GM21360 (cell line): ENCODE data around the gene NRXN2.

Experiments used
- ATAC-seq: cut with Tn5 transposase; IDR thresholded peaks from one replicate; pipeline ENCODE4 v1.9.1; 2021; ENCODE audit warnings: mild to moderate bottlenecking, moderate library complexity; ENCODE audit not compliant: unreplicated experiment

Gene NRXN2

GRCh38 chr11:64723117-64723906 is at the start of gene NRXN2:
Gene NRXN2 (minus strand): TSS chr11:64723197. CDS start chr11:64713699, 9,498 bp downstream.
- ATAC-seq = peak; percentile 68

DNA sequence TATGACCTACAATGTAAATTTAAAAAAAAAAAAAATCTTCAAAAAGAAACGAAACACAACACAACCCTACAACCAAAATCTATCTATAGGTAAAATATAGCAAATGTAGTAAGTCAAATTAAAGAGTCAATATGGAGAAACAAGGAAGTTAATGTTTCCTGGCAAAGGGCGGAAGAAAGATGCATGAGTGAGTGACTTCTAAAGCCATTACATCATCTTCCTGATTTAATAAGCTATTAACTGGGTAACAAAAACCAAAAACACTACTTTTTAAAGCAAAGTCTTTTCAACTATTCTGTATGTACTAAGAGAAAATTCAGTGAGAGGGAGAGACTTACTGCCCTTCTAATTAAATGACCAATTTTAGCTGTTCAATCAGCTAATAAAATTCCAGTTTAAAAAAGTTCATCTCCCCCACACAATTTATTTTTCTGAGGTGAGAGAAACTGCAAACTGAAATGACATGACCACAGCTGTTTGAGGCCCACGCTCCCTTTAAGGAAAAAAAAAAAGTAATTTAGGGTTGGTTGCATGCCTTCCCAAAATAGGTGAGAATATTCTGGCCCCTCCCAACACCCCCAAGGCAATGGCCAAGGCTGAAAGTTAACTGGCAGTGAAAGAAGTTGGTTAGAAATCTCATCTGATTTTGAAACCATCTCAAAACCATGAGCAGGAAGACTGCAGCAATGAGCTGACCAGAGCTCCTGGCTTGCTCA is 49.5 kb upstream of the NRXN2 start:
- no peak for ATAC-seq

- no peak for ATAC-seq
Measured at GRCh38 chr11:64771861-64772260, 48.9 kb upstream of the NRXN2 start.

- ATAC-seq = no peak
Measured at GRCh38 chr11:64770120-64770519, 47.1 kb upstream of the NRXN2 start.

GRCh38 chr11:64769283-64769682 is 46.3 kb upstream of the NRXN2 start:
- no peak for ATAC-seq

DNA sequence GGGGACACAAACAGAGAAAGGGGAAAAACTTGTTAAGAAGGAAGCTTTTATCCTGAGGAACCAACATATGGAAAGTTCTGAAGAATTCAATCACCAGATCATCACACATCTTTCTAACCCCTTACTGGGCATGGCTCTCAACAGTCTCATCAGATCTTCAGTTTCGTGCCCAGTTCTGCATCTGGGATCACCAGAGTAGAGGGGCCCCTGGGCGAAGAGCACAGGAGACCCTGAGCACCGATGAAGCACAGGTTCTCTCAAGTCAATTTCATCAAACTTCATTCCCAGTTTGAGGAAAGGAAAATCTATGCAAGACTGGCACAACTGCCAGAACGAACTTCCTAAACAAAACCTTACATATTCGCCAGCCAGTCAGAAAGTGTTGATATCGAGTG is 45.3 kb upstream of the NRXN2 start:
- no peak for ATAC-seq

- ATAC-seq = no peak
Measured at GRCh38 chr11:64767344-64768299, 44.6 kb upstream of the NRXN2 start.

GRCh38 chr11:64766881-64767280 is 43.9 kb upstream of the NRXN2 start:
- ATAC-seq = no peak

DNA sequence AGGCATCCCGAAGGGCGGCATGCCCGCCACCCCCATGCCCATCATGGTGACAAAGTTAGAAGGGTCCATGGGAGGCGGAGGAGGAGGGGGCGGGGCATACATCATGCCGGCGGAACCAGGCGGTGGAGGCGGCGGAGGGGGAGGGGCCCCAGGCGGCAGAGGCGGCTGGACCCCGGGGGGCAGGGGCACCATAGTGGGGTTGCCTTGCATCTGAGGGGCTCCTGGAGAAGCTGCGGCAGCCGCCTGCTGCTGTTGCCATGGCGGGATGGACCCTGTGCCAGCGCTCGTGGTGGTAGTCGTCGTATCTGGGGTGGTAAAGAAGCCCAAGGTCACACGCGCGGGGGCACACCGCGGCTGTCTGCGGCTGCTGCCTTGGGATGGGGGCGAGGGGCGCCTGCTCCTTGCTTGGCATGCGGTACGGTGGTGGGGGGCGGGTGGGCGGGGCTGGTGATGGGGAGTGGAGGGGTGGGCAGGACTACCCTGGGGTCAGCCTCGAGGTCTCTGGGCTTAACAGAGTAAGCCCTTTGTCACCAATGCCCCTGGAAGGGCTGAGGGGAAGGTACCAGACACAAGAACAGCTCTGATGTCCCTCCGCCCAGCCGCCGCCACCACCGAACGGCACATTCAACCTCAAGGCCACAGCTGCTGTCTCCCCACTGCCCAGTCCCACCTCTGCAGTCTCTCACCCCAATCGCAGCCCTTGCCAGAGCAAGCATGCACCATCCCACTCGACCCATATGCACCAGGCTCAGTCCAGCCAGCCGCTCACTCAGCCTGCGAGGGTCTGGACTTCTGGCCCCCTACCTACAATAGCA is 43.1 kb upstream of the NRXN2 start:
- ATAC-seq = no peak

DNA sequence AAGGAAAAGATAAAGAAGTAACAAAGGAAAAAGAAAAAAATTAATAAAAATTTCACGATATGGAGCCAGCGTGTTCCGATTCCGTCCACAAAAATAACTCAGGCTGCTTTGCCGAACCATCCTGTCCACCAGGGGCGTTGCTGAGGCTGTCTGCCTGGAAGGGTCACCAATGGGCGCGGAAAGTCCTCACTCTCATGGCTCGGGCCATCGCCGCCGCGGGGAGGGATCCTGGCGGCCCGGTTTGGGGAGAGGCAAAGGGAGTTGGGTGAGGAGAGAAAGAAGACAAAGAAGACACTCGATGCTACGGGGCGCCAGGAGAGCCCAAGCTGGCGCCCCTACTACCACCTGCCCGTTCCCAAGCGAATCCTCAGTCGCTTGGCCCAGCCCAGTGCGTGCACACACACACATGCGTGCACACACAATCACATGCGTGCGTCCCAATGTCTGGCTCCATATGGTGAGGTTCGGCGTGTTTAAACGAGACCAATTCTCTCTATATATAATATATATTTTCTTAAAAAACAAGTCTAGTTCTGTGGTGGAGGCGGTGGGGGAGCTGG is 42.4 kb upstream of the NRXN2 start:
- ATAC-seq = no peak

GRCh38 chr11:64764753-64765152 is 41.8 kb upstream of the NRXN2 start:
- ATAC-seq = no peak

GRCh38 chr11:64764040-64764611 is 41.1 kb upstream of the NRXN2 start:
- ATAC-seq = no peak

GRCh38 chr11:64763526-64764039 is 40.6 kb upstream of the NRXN2 start:
- no peak for ATAC-seq

- ATAC-seq = no peak
Measured at GRCh38 chr11:64762674-64763525, 39.9 kb upstream of the NRXN2 start.

- ATAC-seq = no peak
Measured at GRCh38 chr11:64762277-64762673, 39.3 kb upstream of the NRXN2 start.

DNA sequence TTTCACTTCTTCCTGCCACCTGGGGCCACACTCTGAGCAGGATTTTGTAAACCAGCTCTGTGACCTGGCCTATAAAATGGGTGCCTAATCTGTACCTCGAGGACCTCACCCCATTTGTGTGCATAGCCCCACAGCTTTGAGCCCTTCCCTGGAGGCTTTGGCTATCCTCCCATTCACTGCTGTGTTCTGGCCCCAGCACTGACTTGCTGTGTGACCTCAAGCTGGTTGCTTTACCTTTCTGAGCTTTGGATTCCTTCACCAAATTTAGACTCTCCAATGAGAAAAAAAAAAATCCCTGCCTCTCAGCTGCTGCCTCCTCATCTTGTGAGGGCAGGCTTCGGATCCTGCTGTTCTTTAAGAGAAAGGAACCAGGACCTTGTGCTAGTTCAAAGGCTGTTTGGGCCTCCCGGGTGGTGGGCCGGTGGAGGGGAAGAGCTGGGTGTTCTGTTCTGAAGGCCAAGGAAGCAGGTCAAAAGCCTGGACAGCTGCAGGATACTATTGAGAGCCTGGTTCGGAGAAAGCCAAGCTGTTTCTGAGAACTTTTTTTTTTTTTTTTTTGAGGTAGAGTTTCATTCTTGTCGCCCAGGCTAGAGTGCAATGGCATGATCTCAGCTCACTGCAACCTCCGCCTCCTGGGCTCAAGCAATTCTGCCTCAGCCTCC is 37.9 kb upstream of the NRXN2 start:
- no peak for ATAC-seq

- no peak for ATAC-seq
Measured at GRCh38 chr11:64759722-64760719, 37.0 kb upstream of the NRXN2 start, which contains the start of gene PYGM. Gene PYGM (minus strand): TSS chr11:64759974. CDS start chr11:64759898, 76 bp downstream.
